GM18858 (cell line): Measurements from ENCODE around the gene GARNL3.

Experiments
- ATAC-seq: cut with Tn5 transposase; IDR thresholded peaks from one replicate; pipeline ENCODE4 v1.9.1; 2021; ENCODE audit not compliant: unreplicated experiment

The GARNL3 gene

GRCh38 chr9:127277770-127278169 lies 13.2 kb downstream of the GARNL3 start:
- no peak for ATAC-seq

GRCh38 chr9:127278372-127278771 lies 13.8 kb downstream of the GARNL3 start:
- ATAC-seq, result no peak

GRCh38 chr9:127279717-127280285 lies 15.2 kb downstream of the GARNL3 start:
- no peak for ATAC-seq

- ATAC-seq, result no peak
These were observed 16.5 kb downstream of the GARNL3 start for GRCh38 chr9:127280880-127281660.

- ATAC-seq, result no peak
These were observed 17.3 kb downstream of the GARNL3 start for GRCh38 chr9:127281891-127282290.

GRCh38 chr9:127282611-127283010 lies 18.0 kb downstream of the GARNL3 start:
- no peak for ATAC-seq

- no peak for ATAC-seq
These were observed 18.6 kb downstream of the GARNL3 start for GRCh38 chr9:127283135-127283534.

GRCh38 chr9:127283917-127284497 lies 19.4 kb downstream of the GARNL3 start:
- no peak for ATAC-seq

- no peak for ATAC-seq
These were observed 21.4 kb downstream of the GARNL3 start for GRCh38 chr9:127285965-127286364.

- ATAC-seq, result no peak
These were observed 26.0 kb downstream of the GARNL3 start for GRCh38 chr9:127290561-127291065.

- ATAC-seq, result no peak
These were observed 26.7 kb downstream of the GARNL3 start for GRCh38 chr9:127291246-127291778.

GRCh38 chr9:127292415-127292814 lies 27.8 kb downstream of the GARNL3 start:
- no peak for ATAC-seq

GRCh38 chr9:127293328-127293727 lies 28.8 kb downstream of the GARNL3 start:
- no peak for ATAC-seq

- no peak for ATAC-seq
These were observed 29.2 kb downstream of the GARNL3 start for GRCh38 chr9:127293767-127294166.

GRCh38 chr9:127295005-127295404 lies 30.4 kb downstream of the GARNL3 start:
- no peak for ATAC-seq

- ATAC-seq, result no peak
These were observed 36.4 kb downstream of the GARNL3 start for GRCh38 chr9:127300886-127301447.

GRCh38 chr9:127303830-127304229 lies 39.3 kb downstream of the GARNL3 start:
- ATAC-seq, result no peak

- no peak for ATAC-seq
These were observed 40.7 kb downstream of the GARNL3 start for GRCh38 chr9:127305206-127305837.

GRCh38 chr9:127305838-127306226 lies 41.3 kb downstream of the GARNL3 start:
- ATAC-seq, result no peak

- no peak for ATAC-seq
These were observed 43.2 kb downstream of the GARNL3 start for GRCh38 chr9:127307802-127308201.
